Neural progenitor cell (in vitro differentiated cells): ENCODE measurements around the gene ACOX3.

Experiments
- CTCF ChIP-seq: fragments of 200-600 bp; sonication (generic); IDR thresholded peaks from 2 replicates; pipeline ENCODE4 v1.5.1; 2017; ENCODE audit warnings: antibody characterized with exemption, mild to moderate bottlenecking
- EZH2 ChIP-seq: fragments of 200-600 bp; sonication (generic); IDR thresholded peaks from 2 replicates; pipeline ENCODE4 v1.6.1; 2017; ENCODE audit warnings: antibody characterized with exemption, mild to moderate bottlenecking, moderate library complexity

GRCh38 chr4:8352368-8353157 lies 88.0 kb downstream of the ACOX3 start:
- TF ChIP-seq CTCF (no peak), EZH2 (no peak)
